A549 treated with CpdA at 1 μM for 4 hours (cell line): ENCODE results near the gene PXMP2. TPM values are rescaled to one million over a fixed set of nuclear protein-coding genes. Genes with fewer than 3 reads are reported as not detected.

ENCODE experiments used
- total RNA-seq: library from RNA; stranded (reverse); fragments of 200-300 nt; extraction: Qiagen RNA extraction; gene quantifications from 5 replicates; pipeline ENCODE4 v1.2.3, GENCODE V29; 2022; ENCODE audit warnings: low read depth

PXMP2 gene
- total RNA-seq: 21.3 to 29.5 TPM (median 29.0 TPM) in 5 replicates

GRCh38 chr12:132687211-132688164, at the start of gene PXMP2, which contains the start of gene POLE:
Gene PXMP2 (plus strand): TSS chr12:132687587. CDS start chr12:132687671, 84 bp downstream.
Gene POLE (minus strand): TSS chr12:132687342. CDS start chr12:132687315, 27 bp downstream.

GRCh38 chr12:132710405-132711079, 23.2 kb downstream of the PXMP2 start, which contains the start of gene PGAM5:
Gene PGAM5 (plus strand): TSS chr12:132710842. CDS start chr12:132710877, 35 bp downstream.

Other genes starting within 250 kb of the PXMP2 start
- 60.7 to 85.8 TPM (median 75.6 TPM) in 5 replicates for gene FBRSL1, start 197.4 kb upstream of the PXMP2 start, total RNA-seq
- gene LRCOL1, start 77.0 kb upstream of the PXMP2 start, total RNA-seq: not detected in 5 replicates
- not detected in 5 replicates for gene P2RX2, start 68.8 kb upstream of the PXMP2 start, total RNA-seq
- 43.7 to 57.1 TPM (median 45.2 TPM) in 5 replicates for gene POLE, start 245 bp upstream of the PXMP2 start, total RNA-seq
- 39.9 to 61.3 TPM (median 58.6 TPM) in 5 replicates for gene PGAM5, start 23.3 kb downstream of the PXMP2 start, total RNA-seq
- gene ANKLE2, start 74.2 kb downstream of the PXMP2 start, total RNA-seq: 73.9 to 85.8 TPM (median 78.1 TPM) in 5 replicates
- 19.2 to 23.5 TPM (median 22.0 TPM) in 5 replicates for gene GOLGA3, start 141.3 kb downstream of the PXMP2 start, total RNA-seq
- 18.1 to 21.9 TPM (median 19.8 TPM) in 5 replicates for gene CHFR, start 200.0 kb downstream of the PXMP2 start, total RNA-seq